HepG2 (cell line): ENCODE measurements around the gene ALDH1A1. TPM values are rescaled to one million over a fixed set of nuclear protein-coding genes. Genes with fewer than 3 reads are reported as not detected.
"Not testable (repeated sequence)": the region's sequence is repeated elsewhere in the genome, so short reads cannot be mapped to it uniquely, and the experiment has no call there.

ENCODE experiments used
- ATAC-seq: fragments of 200-7000 bp; cut with Tn5 transposase; 3 replicates; pipeline ENCODE4 v1.9.1; 2020; ENCODE audit warnings: mild to moderate bottlenecking, moderate library complexity
- BruUV-seq: library from RNA; stranded (reverse); fragments of 400-500 nt; replicated peaks from 2 replicates; lab custom pipeline; 2021; lab: Mats Ljungman, UMichigan
- CTCF ChIA-PET: fragments of 300-600 bp; formaldehyde crosslinking; extraction: SDS; loops from one replicate; lab custom pipeline; 2021; ENCODE audit warnings: low total read pairs, inconsistent platforms, low intra/inter-chr PET ratio; lab: Yijun Ruan, JAX
- POLR2A ChIA-PET: fragments of 350-600 bp; sonication (Branson Sonifier 250); formaldehyde crosslinking; loops from one replicate; lab custom pipeline; 2020; ENCODE audit warnings: antibody characterized with exemption, inconsistent platforms; lab: Yijun Ruan, JAX
- DNase-seq: peaks from one replicate; pipeline ENCODE4 v3.0.0-alpha.2; 2015; ENCODE audit warnings: low spot score
- FAIRE-seq: peaks from 3 replicates; lab custom pipeline; 2011; peaks lifted over from hg19 to GRCh38; lab: Jason Lieb, UNC
- H2AFZ ChIP-seq: one replicate; pipeline ENCODE4 v1.6.1; 2011; ENCODE audit warnings: low read length, inconsistent platforms
- H3K27ac ChIP-seq: fragments of 300-600 bp; 3 replicates; pipeline ENCODE4 v1.8.0; 2011; ENCODE audit warnings: mixed run types, mild to moderate bottlenecking, mixed read lengths, low read length, inconsistent platforms; ENCODE audit not compliant: insufficient read depth; ENCODE audit errors: extremely low read length
- H3K27me3 ChIP-seq, 2 experiments: fragments of 200-600 bp in 1 of 2; 2 replicates in 1 of 2; 3 replicates in 1 of 2; pipeline versions ENCODE4 v1.6.0 to v1.8.0; 2011; ENCODE audit warnings: low read length in 2 of 2, mild to moderate bottlenecking in 2 of 2, moderate library complexity in 2 of 2, inconsistent platforms in 1 of 2; ENCODE audit not compliant: insufficient read depth in 2 of 2, control insufficient read depth in 1 of 2
- H3K36me3 ChIP-seq, 2 experiments: fragments of 200-600 bp in 1 of 2; replicated peaks in 1 of 2; 2 replicates in 1 of 2; 3 replicates in 1 of 2; pipeline versions ENCODE4 v1.5.1 to v1.8.0; 2011; ENCODE audit warnings: low read length in 2 of 2, inconsistent platforms in 1 of 2; ENCODE audit not compliant: insufficient read depth in 2 of 2, control insufficient read depth in 1 of 2
- H3K4me1 ChIP-seq: 2 replicates; pipeline ENCODE4 v1.5.1; 2012; ENCODE audit warnings: low read length, inconsistent platforms; ENCODE audit not compliant: insufficient read depth
- H3K4me2 ChIP-seq: 2 replicates; pipeline ENCODE4 v1.6.0; 2011; ENCODE audit warnings: low read depth, low read length, inconsistent platforms
- H3K4me3 ChIP-seq, 3 experiments: fragments of 200-600 bp in 1 of 3; sonication (generic), shearing (Covaris generic) in 1 of 3; replicated peaks in 1 of 3; 2 replicates each; pipeline ENCODE4 v1.5.1; 2011 to 2016; ENCODE audit warnings: low read length in 3 of 3, inconsistent platforms in 2 of 3, low read depth in 2 of 3, mild to moderate bottlenecking in 2 of 3, control low read depth in 1 of 3, mixed read lengths in 1 of 3; ENCODE audit not compliant: insufficient read depth in 1 of 3
- H3K79me2 ChIP-seq: one replicate; pipeline ENCODE4 v1.6.1; 2011; ENCODE audit warnings: low read length, inconsistent platforms; ENCODE audit not compliant: insufficient read depth
- H3K9ac ChIP-seq: 2 replicates; pipeline ENCODE4 v1.6.0; 2011; ENCODE audit warnings: mild to moderate bottlenecking, low read depth, low read length, inconsistent platforms; ENCODE audit not compliant: insufficient read depth
- H3K9me3 ChIP-seq: 2 replicates; pipeline ENCODE4 v1.5.1; 2012; ENCODE audit warnings: mild to moderate bottlenecking, low read length
- H4K20me1 ChIP-seq: 2 replicates; pipeline ENCODE4 v1.6.0; 2011; ENCODE audit warnings: inconsistent platforms, mild to moderate bottlenecking, low read length, moderate library complexity; ENCODE audit not compliant: insufficient read depth
- FOXA3 ChIP-seq: IDR thresholded peaks from 2 replicates; pipeline ENCODE4 v1.6.1; 2016; ENCODE audit warnings: missing genetic modification reagents, missing compliant biosample characterization
- ZFP62 ChIP-seq: sonication (generic); formaldehyde crosslinking; IDR thresholded peaks from 2 replicates; pipeline ENCODE4 v1.4.0; 2020; ENCODE audit warnings: missing genetic modification reagents
- WGBS: methylation state at CpG from one replicate; pipeline ENCODE4 v1.1.6; 2017; ENCODE audit warnings: low lambda C conversion rate; 5-methylcytosine and 5-hydroxymethylcytosine counted together
- in situ Hi-C: cut with HindIII; loops from 2 replicates; pipeline ENCODE4 v1.10.0; 2017; ENCODE audit warnings: low pct_unique_long_range_greater_than_20kb; ENCODE audit not compliant: extremely low pct_ligation_motif_present
- intact Hi-C: fragments of 100-400 bp; cut with micrococcal nuclease; formaldehyde crosslinking; loops from one replicate; pipeline ENCODE4 v1.10.0; 2022; ENCODE audit not compliant: unreplicated experiment
- polyA plus RNA-seq, 8 experiments: library from polyadenylated mRNA; depleted of rRNA in 3 of 8; stranded (reverse) in 7 of 8; unstranded in 1 of 8; fragments of >200 nt; fragmentation: Illumina TruSeq in 4 of 8; extraction: Trizol in 4 of 8; gene quantifications; 2 replicates each; pipeline versions ENCODE4 v1.2.1 to v1.2.3, GENCODE V29; 2011 to 2016; ENCODE audit warnings: low read depth in 4 of 8, missing spikeins in 1 of 8, mixed read lengths in 1 of 8; ENCODE audit not compliant: insufficient read depth in 1 of 8
- total RNA-seq, 5 experiments: library from RNA; depleted of rRNA; stranded (reverse); fragments of >200 nt; fragmentation: Illumina TruSeq; extraction: Trizol; gene quantifications; 2 replicates each; pipeline ENCODE4 v1.2.3, GENCODE V29; 2016; ENCODE audit warnings: low read depth in 1 of 5

Gene ALDH1A1
- total and polyA plus RNA-seq, 2 of the 13 experiments (the other 11 are each of a cell fraction or from before 2014, with no cell fraction given) = 88.2 to 439 TPM

- FAIRE-seq (no peak), ATAC-seq (no peak), DNase-seq (no peak)
- in situ Hi-C loops (loop anchor here (10.0 kb wide), 1 partner anchor 321 kb away; no protein-coding TSS in a partner anchor), intact Hi-C loops (no loop called here)
- no peaks in the 10 kb centered on the region for H3K27me3 ChIP-seq
- H3K36me3 ChIP-seq = no peaks in the 10 kb centered on the region
- H4K20me1 ChIP-seq = no peaks in the 10 kb centered on the region
- no peak overlapping the region for H3K9ac ChIP-seq
- TF ChIP-seq ZFP62 (CRISPR knock-in tag) (no peak), FOXA3 (no peak)
- H2AFZ ChIP-seq = no peak overlapping the region
- H3K79me2 ChIP-seq = no peaks in the 10 kb centered on the region
- peaks cover 12% of the 10 kb centered on the region for H3K4me1 ChIP-seq
- ChIA-PET CTCF (no interaction called here), POLR2A (no interaction called here)
- no peaks in the 10 kb centered on the region for H3K9me3 ChIP-seq
- WGBS = 91% methylated on average over 4 of the region's 4 CpGs
- BruUV-seq = no TSS peak
- no peak overlapping the region for H3K27ac ChIP-seq
- no peak overlapping the region for H3K4me2 ChIP-seq
- H3K4me3 ChIP-seq = no peak overlapping the region
Measured at GRCh38 chr9:72863456-72864094, 89.3 kb downstream of the ALDH1A1 start.

- H3K9me3 ChIP-seq, H3K27me3 ChIP-seq, CTCF ChIA-PET, H4K20me1 ChIP-seq, BruUV-seq, H3K27ac ChIP-seq, H3K36me3 ChIP-seq, DNase-seq, H3K4me3 ChIP-seq, H3K9ac ChIP-seq, H2AFZ ChIP-seq, H3K4me2 ChIP-seq, FAIRE-seq, intact Hi-C loops, H3K79me2 ChIP-seq, POLR2A ChIA-PET, ATAC-seq: not testable (repeated sequence)
- WGBS = 93% methylated on average over 7 of the region's 7 CpGs
- peaks cover 20% of the 10 kb centered on the region for H3K4me1 ChIP-seq
- in situ Hi-C loops = loop anchor here (10.0 kb wide), 1 partner anchor 322 kb away; no protein-coding TSS in a partner anchor
Measured at GRCh38 chr9:72862788-72863187, 90.1 kb downstream of the ALDH1A1 start.
